SK-N-MC (cell line): ENCODE data around the gene NTF3.

Experiments used
- EZH2 ChIP-seq: fragments of 200-600 bp; sonication (generic); IDR thresholded peaks from one replicate; pipeline ENCODE4 v1.6.1; 2017; ENCODE audit warnings: antibody characterized with exemption
- POLR2AphosphoS5 ChIP-seq: IDR thresholded peaks from 2 replicates; pipeline ENCODE4 v1.6.1; 2012; ENCODE audit warnings: mild to moderate bottlenecking, low read depth, low read length, borderline replicate concordance

DNA sequence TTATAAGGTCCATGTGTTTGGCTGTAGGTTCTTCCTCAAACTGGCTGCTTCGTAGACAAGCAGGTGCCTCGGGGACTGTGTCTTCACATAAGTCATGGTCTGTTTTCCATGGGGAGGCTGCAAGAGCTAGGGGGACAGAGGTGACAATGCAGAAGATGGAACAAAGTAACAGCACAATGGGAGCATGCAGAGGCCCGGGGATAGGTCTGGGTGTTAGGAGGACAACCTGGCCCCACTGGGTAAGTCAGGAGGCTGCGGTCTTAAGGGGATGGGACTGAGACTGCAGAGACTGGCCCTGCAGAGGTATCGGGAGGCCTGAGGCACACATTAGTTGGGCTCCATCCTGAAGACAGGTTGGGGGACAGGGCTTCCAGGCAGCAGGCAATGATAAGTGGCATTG lies 88.9 kb downstream of the NTF3 start:
- no peak for TF ChIP-seq POLR2AphosphoS5
- no peak for TF ChIP-seq EZH2
